Astrocyte (in vitro differentiated cells and primary cell): ENCODE results near the gene STKLD1.
"Not testable (repeated sequence)": the region's sequence is repeated elsewhere in the genome, so short reads cannot be mapped to it uniquely, and the experiment has no call there.

Experiments used
- CTCF ChIP-seq: IDR thresholded peaks from 2 replicates; pipeline ENCODE4 v1.5.1; 2011; ENCODE audit warnings: low read depth, mild to moderate bottlenecking, inconsistent platforms, low read length, moderate library complexity; ENCODE audit not compliant: insufficient read depth
- EZH2 ChIP-seq: IDR thresholded peaks from 2 replicates; pipeline ENCODE4 v1.6.1; 2012; ENCODE audit warnings: mild to moderate bottlenecking, low read length, inconsistent platforms; ENCODE audit not compliant: insufficient read depth

GRCh38 chr9:133334888-133335287 lies 41.3 kb upstream of the STKLD1 start:
- TF ChIP-seq CTCF, EZH2: not testable (repeated sequence)
